HepG2 (cell line): ENCODE data around the gene DUS2. TPM values are rescaled to one million over a fixed set of nuclear protein-coding genes. Genes with fewer than 3 reads are reported as not detected.

Experiments used
- ZHX2 ChIP-seq, 2 experiments: sonication (generic) in 1 of 2; formaldehyde crosslinking in 1 of 2; IDR thresholded peaks; 2 replicates each; pipeline versions ENCODE4 v1.6.1 to v1.9.0; 2014 to 2022; ENCODE audit warnings: antibody characterized with exemption in 1 of 2, borderline replicate concordance in 1 of 2, inconsistent platforms in 1 of 2, low read depth in 1 of 2, missing genetic modification reagents in 1 of 2
- ZNF17 ChIP-seq: sonication (generic); formaldehyde crosslinking; IDR thresholded peaks from 2 replicates; pipeline ENCODE4 v1.5.0; 2020; ENCODE audit warnings: mild to moderate bottlenecking, missing genetic modification reagents
- ZNF281 ChIP-seq: sonication (generic); formaldehyde crosslinking; IDR thresholded peaks from 2 replicates; pipeline ENCODE4 v1.4.0; 2020; ENCODE audit warnings: missing genetic modification reagents, borderline replicate concordance
- ZNF609 ChIP-seq: sonication (generic); formaldehyde crosslinking; IDR thresholded peaks from 2 replicates; pipeline ENCODE4 v1.4.0; 2020; ENCODE audit warnings: mild to moderate bottlenecking, missing genetic modification reagents, borderline replicate concordance
- ZNF646 ChIP-seq: sonication (generic); formaldehyde crosslinking; IDR thresholded peaks from 2 replicates; pipeline ENCODE4 v1.9.0; 2021; ENCODE audit warnings: mild to moderate bottlenecking, missing genetic modification reagents
- polyA plus RNA-seq, 8 experiments: library from polyadenylated mRNA; depleted of rRNA in 3 of 8; stranded (reverse) in 7 of 8; unstranded in 1 of 8; fragments of >200 nt; fragmentation: Illumina TruSeq in 4 of 8; extraction: Trizol in 4 of 8; gene quantifications; 2 replicates each; pipeline versions ENCODE4 v1.2.1 to v1.2.3, GENCODE V29; 2011 to 2016; ENCODE audit warnings: low read depth in 4 of 8, missing spikeins in 1 of 8, mixed read lengths in 1 of 8; ENCODE audit not compliant: insufficient read depth in 1 of 8
- total RNA-seq, 5 experiments: library from RNA; depleted of rRNA; stranded (reverse); fragments of >200 nt; fragmentation: Illumina TruSeq; extraction: Trizol; gene quantifications; 2 replicates each; pipeline ENCODE4 v1.2.3, GENCODE V29; 2016; ENCODE audit warnings: low read depth in 1 of 5

Gene DUS2
- total and polyA plus RNA-seq, 2 of the 13 experiments (the other 11 are each of a cell fraction or from before 2014, with no cell fraction given) = 17.8 to 25.1 TPM

- TF ChIP-seq ZNF646 (CRISPR knock-in tag) (peak; percentile 70; the same call in 1 of the 2 replicates), ZHX2 (IDR thresholded peaks at IDR 0.05; ENCODE audit: low read depth) (no peak), ZHX2 (CRISPR knock-in tag; IDR thresholded peaks at IDR 0.05; ENCODE audit: borderline replicate concordance) (no peak), ZNF609 (peak; percentile 74; the same call in 1 of the 2 replicates), ZNF17 (CRISPR knock-in tag) (0 out of 2 replicates have a peak, but pooled peaks have one; percentile 1), ZNF281 (CRISPR knock-in tag) (peak; percentile 58; the same call in 1 of the 2 replicates)
These were observed 90.1 kb downstream of the DUS2 start (continued) for GRCh38 chr16:68113059-68113761.
